GM03348 (cell line): ENCODE measurements around the gene FOXP1.

Experiments used
- DNase-seq: peaks from one replicate; pipeline ENCODE4 v3.0.0; 2012; ENCODE audit warnings: low spot score

FOXP1 gene

GRCh38 chr3:71125738-71126137 is 457.8 kb downstream of the FOXP1 start:
- no peak for DNase-seq

- DNase-seq = no peak
Measured at GRCh38 chr3:71124048-71124447, 459.5 kb downstream of the FOXP1 start.

- no peak for DNase-seq
Measured at GRCh38 chr3:71122641-71123040, 460.9 kb downstream of the FOXP1 start.

- no peak for DNase-seq
Measured at GRCh38 chr3:71121429-71122167, 461.9 kb downstream of the FOXP1 start.

- DNase-seq = no peak
Measured at GRCh38 chr3:71120012-71120411, 463.5 kb downstream of the FOXP1 start.

GRCh38 chr3:71119171-71119570 is 464.4 kb downstream of the FOXP1 start:
- peak; percentile 34 for DNase-seq

- no peak for DNase-seq
Measured at GRCh38 chr3:71118436-71118835, 465.1 kb downstream of the FOXP1 start.

GRCh38 chr3:71117572-71118247 is 465.8 kb downstream of the FOXP1 start:
- no peak for DNase-seq

- no peak for DNase-seq
Measured at GRCh38 chr3:71114610-71115009, 468.9 kb downstream of the FOXP1 start.

GRCh38 chr3:71112576-71112975 is 471.0 kb downstream of the FOXP1 start:
- DNase-seq = no peak

GRCh38 chr3:71111784-71112440 is 471.6 kb downstream of the FOXP1 start:
- peak; percentile 67 for DNase-seq

- DNase-seq = no peak
Measured at GRCh38 chr3:71110385-71111222, 472.9 kb downstream of the FOXP1 start.

- no peak for DNase-seq
Measured at GRCh38 chr3:71109977-71110285, 473.6 kb downstream of the FOXP1 start.

GRCh38 chr3:71109241-71109976 is 474.1 kb downstream of the FOXP1 start:
- peak; percentile 35 for DNase-seq

- no peak for DNase-seq
Measured at GRCh38 chr3:71107926-71108325, 475.6 kb downstream of the FOXP1 start.

GRCh38 chr3:71104976-71105375 is 478.6 kb downstream of the FOXP1 start:
- DNase-seq = no peak

- DNase-seq = no peak
Measured at GRCh38 chr3:71104556-71104955, 479.0 kb downstream of the FOXP1 start.

GRCh38 chr3:71104121-71104541 is 479.4 kb downstream of the FOXP1 start:
- DNase-seq = peak; percentile 57

GRCh38 chr3:71103430-71103921 is 480.1 kb downstream of the FOXP1 start:
- peak; percentile 27 for DNase-seq

- peak; percentile 78 for DNase-seq
Measured at GRCh38 chr3:71102111-71102983, 481.2 kb downstream of the FOXP1 start.
